B cell (primary cell): ENCODE measurements around the gene PATZ1. TPM values are rescaled to one million over a fixed set of nuclear protein-coding genes. Genes with fewer than 3 reads are reported as not detected.

Experiments used
- ATAC-seq: fragments of 200-7000 bp; cut with Tn5 transposase; one replicate; pipeline ENCODE4 v1.10.0; 2021; ENCODE audit warnings: low read depth, mild to moderate bottlenecking, moderate number of reproducible peaks, moderate library complexity
- CTCF ChIA-PET: fragments of 350-600 bp; sonication (Branson Sonifier 250); formaldehyde crosslinking; loops from one replicate; lab custom pipeline; 2021; ENCODE audit warnings: antibody characterized with exemption, inconsistent platforms; lab: Charles Lee
- POLR2A ChIA-PET: fragments of 350-600 bp; sonication (Branson Sonifier 250); formaldehyde crosslinking; loops from one replicate; lab custom pipeline; 2021; ENCODE audit warnings: antibody characterized with exemption; lab: Charles Lee
- DNase-seq: peaks from one replicate; pipeline ENCODE4 v3.0.0; 2013
- H2AFZ ChIP-seq: 2 replicates; pipeline ENCODE4 v1.6.1; 2012; ENCODE audit warnings: mild to moderate bottlenecking, low read depth, low read length; ENCODE audit not compliant: insufficient read depth, poor library complexity, severe bottlenecking
- H3K27ac ChIP-seq, 2 donors: 1 replicate in 1 of 2; 2 replicates in 1 of 2; pipeline ENCODE4 v1.5.1; 2012 to 2013; ENCODE audit warnings: low read length in 2 of 2, mild to moderate bottlenecking in 2 of 2, moderate library complexity in 1 of 2
- H3K27me3 ChIP-seq, 4 experiments: fragments of 200-600 bp in 1 of 4; sonication (generic) in 1 of 4; replicated peaks in 1 of 4; 1 replicate in 2 of 4; 2 replicates in 2 of 4; pipeline versions ENCODE4 v1.6.1 to v1.7.0; 2013 to 2016; ENCODE audit warnings: low read length in 3 of 4, mild to moderate bottlenecking in 2 of 4, mixed read lengths in 1 of 4, moderate library complexity in 1 of 4; ENCODE audit not compliant: insufficient read depth in 4 of 4, control insufficient read depth in 3 of 4; ENCODE audit errors: control extremely low read depth in 1 of 4
- H3K36me3 ChIP-seq, 2 experiments: replicated peaks in 1 of 2; 1 replicate in 1 of 2; 2 replicates in 1 of 2; pipeline versions ENCODE4 v1.6.1 to v1.7.1; 2013; ENCODE audit warnings: low read length in 1 of 2; ENCODE audit not compliant: insufficient read depth in 2 of 2, control insufficient read depth in 1 of 2; ENCODE audit errors: control extremely low read depth in 1 of 2, extremely low read depth in 1 of 2
- H3K4me1 ChIP-seq, 2 donors: fragments of 200-600 bp in 1 of 2; sonication (generic) in 1 of 2; 1 replicate in 1 of 2; 2 replicates in 1 of 2; pipeline versions ENCODE4 v1.5.1 to v1.6.1; 2013 to 2017; ENCODE audit warnings: low read length in 2 of 2; ENCODE audit not compliant: control insufficient read depth in 2 of 2, insufficient read depth in 2 of 2
- H3K4me2 ChIP-seq: replicated peaks from 2 replicates; pipeline ENCODE3; 2012; ENCODE audit warnings: mild to moderate bottlenecking, low read depth, low read length; ENCODE audit not compliant: poor library complexity, severe bottlenecking
- H3K4me3 ChIP-seq, 5 experiments: fragments of 200-600 bp in 1 of 5; sonication (generic) in 1 of 5; 1 replicate in 3 of 5; 2 replicates in 2 of 5; pipeline versions ENCODE4 v1.5.1 to v1.7.0; 2011 to 2016; ENCODE audit warnings: low read length in 4 of 5, mild to moderate bottlenecking in 4 of 5, low read depth in 2 of 5, control low read depth in 1 of 5, moderate library complexity in 1 of 5; ENCODE audit not compliant: insufficient read depth in 1 of 5; ENCODE audit errors: control extremely low read depth in 1 of 5, extremely low read depth in 1 of 5
- H3K79me2 ChIP-seq: fragments of 200-600 bp; sonication (generic); one replicate; pipeline ENCODE4 v1.6.0; 2016; ENCODE audit warnings: low read length; ENCODE audit not compliant: control insufficient read depth, insufficient read depth
- H3K9ac ChIP-seq: fragments of 200-600 bp; sonication (generic); 2 replicates; pipeline ENCODE4 v1.6.1; 2017; ENCODE audit warnings: mild to moderate bottlenecking, low read length, moderate library complexity
- H3K9me3 ChIP-seq, 3 donors: one replicate each; pipeline versions ENCODE4 v1.6.1 to v1.7.1; 2013; ENCODE audit warnings: low read length in 2 of 3; ENCODE audit not compliant: control insufficient read depth in 2 of 3, insufficient read depth in 1 of 3; ENCODE audit errors: control extremely low read depth in 1 of 3
- H4K20me1 ChIP-seq: 2 replicates; pipeline ENCODE4 v1.6.0; 2012; ENCODE audit warnings: mild to moderate bottlenecking, low read length; ENCODE audit not compliant: insufficient read depth, control insufficient read depth, poor library complexity, severe bottlenecking
- H3K27ac Mint-ChIP-seq: one replicate; pipeline ENCODE4 v1.8.0; 2021; ENCODE audit warnings: mixed read lengths
- H3K27me3 Mint-ChIP-seq: one replicate; pipeline ENCODE4 v1.8.0; 2021; ENCODE audit warnings: mixed read lengths
- H3K4me1 Mint-ChIP-seq: one replicate; pipeline ENCODE4 v1.8.0; 2021; ENCODE audit warnings: mixed read lengths
- H3K4me3 Mint-ChIP-seq: one replicate; pipeline ENCODE4 v1.8.0; 2021; ENCODE audit warnings: mixed read lengths
- H3K9me3 Mint-ChIP-seq: one replicate; pipeline ENCODE4 v1.8.0; 2022; ENCODE audit warnings: mixed read lengths; ENCODE audit not compliant: insufficient read depth
- CTCF ChIP-seq: fragments of 200-600 bp; IDR thresholded peaks from one replicate; pipeline ENCODE4 v1.8.0; 2022; ENCODE audit warnings: antibody characterized with exemption, mild to moderate bottlenecking
- EZH2 ChIP-seq: IDR thresholded peaks from 2 replicates; pipeline ENCODE4 v1.6.1; 2012; ENCODE audit warnings: borderline replicate concordance, low read depth, mild to moderate bottlenecking, moderate library complexity, low read length; ENCODE audit not compliant: insufficient read depth, poor library complexity, severe bottlenecking
- whole genome bisulfite sequencing: methylation state at CpG from one replicate; pipeline ENCODE4 v1.1.5; 2013; ENCODE audit warnings: missing lambda C conversion rate; ENCODE audit not compliant: insufficient coverage; 5-methylcytosine and 5-hydroxymethylcytosine counted together
- intact Hi-C: fragments of 100-400 bp; cut with micrococcal nuclease; formaldehyde crosslinking; loops from one replicate; pipeline ENCODE4 v1.10.0; 2022
- polyA plus RNA-seq: library from polyadenylated mRNA; depleted of rRNA; stranded (reverse); fragments of >200 nt; gene quantifications from 2 replicates; pipeline ENCODE4 v1.2.3, GENCODE V29; 2012
- total RNA-seq, 2 donors: library from RNA; stranded (reverse); fragments of 120-200 nt in 1 of 2; gene quantifications; 1 replicate in 1 of 2; 2 replicates in 1 of 2; pipeline versions ENCODE4 v1.2.3 to v1.2.4, GENCODE V29; 2013 to 2022

PATZ1 gene
- total and polyA plus RNA-seq, 2 donors (not counting 1 experiment from before 2014, with no cell fraction given), result 35.1 to 47.4 TPM

DNA sequence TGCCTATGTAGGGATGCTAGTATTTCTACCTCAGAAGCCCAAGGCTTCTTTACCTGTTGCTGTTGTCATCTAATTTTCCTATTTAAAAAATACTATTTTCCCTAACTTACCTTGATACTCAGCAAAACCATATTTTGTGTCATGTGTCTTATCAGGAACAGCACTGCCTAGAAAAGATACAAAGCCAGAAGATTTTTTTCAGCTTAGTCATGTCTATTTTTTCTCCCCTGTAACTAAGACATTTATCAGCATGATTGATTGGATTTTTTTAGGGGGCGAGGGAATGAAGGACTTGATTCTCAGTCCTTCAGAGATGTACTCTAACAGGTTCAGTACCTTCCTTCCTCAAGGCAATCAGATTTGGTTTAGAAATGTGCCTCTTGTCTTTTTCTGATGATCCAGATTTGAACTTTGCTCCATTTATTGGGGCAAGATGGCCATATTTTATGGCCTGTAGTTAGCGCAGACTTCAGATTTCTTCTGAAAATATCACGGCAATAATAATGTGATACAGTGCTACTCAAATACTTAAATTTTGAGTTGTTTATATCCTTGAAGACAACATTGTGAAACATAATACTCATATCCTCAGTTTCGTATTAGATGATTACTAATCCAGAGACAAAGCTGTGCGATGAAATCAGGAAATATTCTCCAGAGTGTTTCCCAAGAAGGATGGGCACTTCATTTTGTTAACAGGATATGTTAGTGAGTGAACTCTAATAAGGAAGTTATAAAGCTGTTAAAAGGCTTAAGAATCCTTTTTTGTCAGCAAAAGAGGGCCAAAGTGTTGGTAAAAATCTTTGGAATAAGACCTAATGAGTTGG, 50.1 kb downstream of the PATZ1 start:
- Histone ChIP-seq H3K4me2 (no peak overlapping the region), H3K36me3 (no peaks in the 10 kb centered on the region), H3K27me3 (no peaks in the 10 kb centered on the region), H3K27ac (no peak overlapping the region), H3K79me2 (peaks cover 33% of the 10 kb centered on the region), H3K9ac (no peak overlapping the region), H4K20me1 (no peaks in the 10 kb centered on the region), H3K4me3 (no peak overlapping the region), H2AFZ (no peak overlapping the region), H3K4me1 (peaks cover 26 to 28% of the 10 kb centered on the region in 2 donors), H3K9me3 (no peaks in the 10 kb centered on the region)
- CTCF ChIA-PET, result interaction anchor here (0.6 to 18.7 kb wide), 4 partner anchors 17 to 1222 kb away, joined by 3 to 208 read pairs (median 6); no protein-coding TSS in a partner anchor
- intact Hi-C loops, result no loop called here
- Mint-ChIP-seq H3K27me3 (no peaks in the 10 kb centered on the region), H3K27ac (no peak overlapping the region), H3K4me3 (peak overlapping the region; percentile 6), H3K9me3 (no peaks in the 10 kb centered on the region), H3K4me1 (peaks cover 36% of the 10 kb centered on the region)
- TF ChIP-seq EZH2 (no peak), CTCF (no peak)
- no peak for DNase-seq
- WGBS, result no CpG with 5 or more reads among the region's 5 CpGs
- ATAC-seq, result no peak
- POLR2A ChIA-PET, result no interaction called here

DNA sequence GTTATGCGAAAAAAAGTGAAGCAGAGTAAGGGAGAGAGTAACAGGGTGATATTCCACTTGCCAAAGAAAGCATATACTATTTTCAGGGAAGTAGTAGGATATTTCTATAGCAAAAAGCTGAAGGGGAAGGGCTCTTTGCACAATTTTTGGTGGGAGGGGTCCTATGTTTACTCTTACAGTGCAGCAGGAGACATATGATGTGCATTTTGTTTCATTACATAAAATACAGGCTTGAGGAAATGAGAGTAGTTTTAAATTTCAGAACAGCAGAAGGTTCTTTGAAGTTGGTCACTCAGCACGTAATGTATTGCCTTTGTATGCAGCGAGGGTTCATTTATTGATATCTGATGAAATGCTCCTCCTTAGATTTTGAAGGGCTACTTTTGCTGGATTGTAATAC, 50.8 kb downstream of the PATZ1 start:
- DNase-seq (no peak), ATAC-seq (no peak)
- POLR2A ChIA-PET, result interaction anchor here (0.6 kb wide), 1 partner anchor 660 kb away, joined by 3 read pairs; no protein-coding TSS in a partner anchor
- Histone ChIP-seq H3K27me3 (no peaks in the 10 kb centered on the region), H3K4me1 (peaks cover 26 to 30% of the 10 kb centered on the region in 2 donors), H3K9ac (no peak overlapping the region), H3K4me2 (peak overlapping the region; percentile 5), H3K79me2 (peaks cover 36% of the 10 kb centered on the region), H3K36me3 (no peaks in the 10 kb centered on the region), H3K9me3 (no peaks in the 10 kb centered on the region), H3K4me3 (no peak overlapping the region), H3K27ac (no peak overlapping the region), H4K20me1 (no peaks in the 10 kb centered on the region), H2AFZ (no peak overlapping the region)
- Mint-ChIP-seq H3K27ac (no peak overlapping the region), H3K4me3 (no peak overlapping the region), H3K27me3 (no peaks in the 10 kb centered on the region), H3K9me3 (no peaks in the 10 kb centered on the region), H3K4me1 (peaks cover 38% of the 10 kb centered on the region)
- TF ChIP-seq EZH2, result no peak
- no peak for TF ChIP-seq CTCF
- CTCF ChIA-PET, result interaction anchor here (2.7 to 18.7 kb wide), 2 partner anchors 18 to 22 kb away, joined by 9 to 208 read pairs; no protein-coding TSS in a partner anchor
- intact Hi-C loops, result no loop called here
- WGBS, result 0% methylated on average over 1 of the region's 3 CpGs
